GM21619 (cell line): ENCODE data around the gene NSMF.

ENCODE experiments used
- ATAC-seq: cut with Tn5 transposase; IDR thresholded peaks from one replicate; pipeline ENCODE4 v1.9.1; 2021; ENCODE audit not compliant: unreplicated experiment

NSMF gene

GRCh38 chr9:137459152-137459600 lies at the start of gene NSMF:
NSMF (minus strand) TSS chr9:137459334; CDS start chr9:137459102, 232 bp downstream.
- ATAC-seq: peak; percentile 50

GRCh38 chr9:137506702-137507171 lies 47.6 kb upstream of the NSMF start:
- no peak for ATAC-seq

- no peak for ATAC-seq
Observed at GRCh38 chr9:137506274-137506673, 47.1 kb upstream of the NSMF start.

GRCh38 chr9:137505421-137506140 lies 46.4 kb upstream of the NSMF start:
- ATAC-seq: no peak

- no peak for ATAC-seq
Observed at GRCh38 chr9:137504432-137504777, 45.3 kb upstream of the NSMF start.

- no peak for ATAC-seq
Observed at GRCh38 chr9:137502008-137502911, 43.1 kb upstream of the NSMF start.

GRCh38 chr9:137501457-137501856 lies 42.3 kb upstream of the NSMF start:
- ATAC-seq: no peak

- ATAC-seq: no peak
Observed at GRCh38 chr9:137500666-137501397, 41.7 kb upstream of the NSMF start.

- no peak for ATAC-seq
Observed at GRCh38 chr9:137499858-137500661, 40.9 kb upstream of the NSMF start.

- no peak for ATAC-seq
Observed at GRCh38 chr9:137499416-137499815, 40.3 kb upstream of the NSMF start.

GRCh38 chr9:137498720-137499150 lies 39.6 kb upstream of the NSMF start:
- no peak for ATAC-seq

- no peak for ATAC-seq
Observed at GRCh38 chr9:137497921-137498719, 39.0 kb upstream of the NSMF start.

GRCh38 chr9:137496601-137497375 lies 37.7 kb upstream of the NSMF start:
- ATAC-seq: no peak

GRCh38 chr9:137494550-137495351 lies 35.6 kb upstream of the NSMF start:
- no peak for ATAC-seq

GRCh38 chr9:137494104-137494544 lies 35.0 kb upstream of the NSMF start:
- ATAC-seq: no peak

- no peak for ATAC-seq
Observed at GRCh38 chr9:137493364-137494103, 34.4 kb upstream of the NSMF start.
